Right cardiac atrium (tissue), 5 donors: ENCODE data around the gene LAPTM5. TPM values are rescaled to one million over a fixed set of nuclear protein-coding genes. Genes with fewer than 3 reads are reported as not detected.

Experiments
- ATAC-seq, 2 donors: fragments of 200-7000 bp; cut with Tn5 transposase; one replicate each; pipeline versions ENCODE4 v1.8.0 to v1.9.1; 2020; ENCODE audit warnings: moderate library complexity in 2 of 2, mild to moderate bottlenecking in 1 of 2
- DNase-seq, 3 donors: peaks; one replicate each; pipeline ENCODE4 v3.0.0-alpha.2; 2020
- H3K27ac ChIP-seq: one replicate; pipeline ENCODE4 v1.5.1; 2013; ENCODE audit warnings: mild to moderate bottlenecking, low read length, control low read depth, moderate library complexity
- H3K27me3 ChIP-seq: one replicate; pipeline ENCODE4 v1.6.1; 2013; ENCODE audit not compliant: control insufficient read depth, insufficient read depth
- H3K4me1 ChIP-seq: one replicate; pipeline ENCODE4 v1.6.1; 2013; ENCODE audit warnings: low read length; ENCODE audit not compliant: control insufficient read depth, insufficient read depth
- H3K4me3 ChIP-seq: one replicate; pipeline ENCODE4 v1.5.1; 2013; ENCODE audit warnings: low read length, control low read depth
- H3K9me3 ChIP-seq: one replicate; pipeline ENCODE4 v1.6.1; 2013; ENCODE audit warnings: low read length; ENCODE audit not compliant: control insufficient read depth
- WGBS: extraction: QIAGEN DNeasy Blood & Tissue Kit; methylation state at CpG from one replicate; pipeline ENCODE4 v1.1.7; 2013; 5-methylcytosine and 5-hydroxymethylcytosine counted together
- intact Hi-C, 4 donors: fragments of 100-400 bp; cut with DNase I; formaldehyde crosslinking; loops; one replicate each; pipeline versions ENCODE4 v1.11.0 to v1.14.0; 2022 to 2023
- polyA plus RNA-seq: library from polyadenylated mRNA; stranded (reverse); fragments of 200-250 nt; gene quantifications from one replicate; pipeline ENCODE4 v1.2.3, GENCODE V29; 2013
- total RNA-seq, 4 donors: library from RNA; stranded (reverse); fragmentation: NEBNext Ultra II Directional; extraction: Animal tissue kit (Norgen Biotek cat#: 25700); gene quantifications; one replicate each; pipeline ENCODE4 v1.2.1, GENCODE V29; 2021
- donor health status: healthy with polysubstance abuse.
- donor health status: DM: no; HTN: yes; CAD: no.
- donor health status: DM: no; HTN: no; CAD: no.
- donor health status: DM: no; HTN: yes; CAD: no; lungs with severe emphysema.
- donor health status: DM: yes; HTN: yes; CAD: no.

LAPTM5 gene
- total and polyA plus RNA-seq, 5 donors: 14.4 to 55.1 (median 40.1) TPM

- no peaks in the 10 kb centered on the region for H3K27me3 ChIP-seq
- 65% methylated on average over 13 of the region's 13 CpGs for WGBS
- H3K27ac ChIP-seq: no peak overlapping the region
- intact Hi-C loops: no loop called here
- ATAC-seq (no peak), DNase-seq (no peak)
- no peak overlapping the region for H3K4me3 ChIP-seq
- H3K9me3 ChIP-seq: no peaks in the 10 kb centered on the region
- H3K4me1 ChIP-seq: no peaks in the 10 kb centered on the region
Measured at GRCh38 chr1:30753660-30754123, 3.9 kb downstream of the LAPTM5 start.

GRCh38 chr1:30753118-30753517 is 4.5 kb downstream of the LAPTM5 start:
- 71% methylated on average over 3 of the region's 3 CpGs for WGBS
- H3K4me1 ChIP-seq: no peaks in the 10 kb centered on the region
- no peaks in the 10 kb centered on the region for H3K27me3 ChIP-seq
- DNase-seq (no peak), ATAC-seq (no peak)
- H3K27ac ChIP-seq: no peak overlapping the region
- intact Hi-C loops: no loop called here
- H3K9me3 ChIP-seq: no peaks in the 10 kb centered on the region
- no peak overlapping the region for H3K4me3 ChIP-seq

GRCh38 chr1:30752651-30752908 is 5.0 kb downstream of the LAPTM5 start:
- no peak overlapping the region for H3K27ac ChIP-seq
- no peaks in the 10 kb centered on the region for H3K4me1 ChIP-seq

GRCh38 chr1:30751830-30752650 is 5.5 kb downstream of the LAPTM5 start:
- 89% methylated on average over 8 of the region's 8 CpGs for WGBS
- no peak for DNase-seq
- Histone ChIP-seq H3K27ac (no peak overlapping the region), H3K27me3 (no peaks in the 10 kb centered on the region), H3K4me1 (no peaks in the 10 kb centered on the region), H3K4me3 (no peak overlapping the region), H3K9me3 (no peaks in the 10 kb centered on the region)
- ATAC-seq: no peak
- intact Hi-C loops: no loop called here

More at GRCh38 chr1:30752651-30752908, 5.0 kb downstream of the LAPTM5 start:
- DNase-seq (no peak), ATAC-seq (no peak)
- Histone ChIP-seq H3K4me3 (no peak overlapping the region), H3K9me3 (no peaks in the 10 kb centered on the region), H3K27me3 (no peaks in the 10 kb centered on the region)
- intact Hi-C loops: no loop called here
- WGBS: 87% methylated on average over 9 of the region's 9 CpGs

- H3K4me1 ChIP-seq: no peaks in the 10 kb centered on the region
- WGBS: 76% methylated on average over 10 of the region's 10 CpGs
- intact Hi-C loops: no loop called here
- H3K4me3 ChIP-seq: no peak overlapping the region
- ATAC-seq (no peak), DNase-seq (peak in 2 of 3 donors; percentile 37 to 40)
- H3K27ac ChIP-seq: no peak overlapping the region
- no peaks in the 10 kb centered on the region for H3K27me3 ChIP-seq
- no peaks in the 10 kb centered on the region for H3K9me3 ChIP-seq
Measured at GRCh38 chr1:30750731-30751291, 6.8 kb downstream of the LAPTM5 start.

- Histone ChIP-seq H3K9me3 (no peaks in the 10 kb centered on the region), H3K4me1 (no peaks in the 10 kb centered on the region), H3K27ac (no peak overlapping the region), H3K4me3 (no peak overlapping the region), H3K27me3 (no peaks in the 10 kb centered on the region)
- intact Hi-C loops: no loop called here
- WGBS: 77% methylated on average over 23 of the region's 23 CpGs
- ATAC-seq (no peak), DNase-seq (peak in 2 of 3 donors; percentile 43 to 44)
Measured at GRCh38 chr1:30749691-30750583, 7.6 kb downstream of the LAPTM5 start.

GRCh38 chr1:30748699-30749401 is 8.7 kb downstream of the LAPTM5 start:
- Histone ChIP-seq H3K27me3 (no peaks in the 10 kb centered on the region), H3K4me3 (no peak overlapping the region), H3K4me1 (no peaks in the 10 kb centered on the region), H3K9me3 (no peaks in the 10 kb centered on the region), H3K27ac (no peak overlapping the region)
- ATAC-seq: peak in 1 of 2 donors; percentile 5
- WGBS: 62% methylated on average over 16 of the region's 16 CpGs
- DNase-seq: peak in 2 of 3 donors; percentile 14 to 40
- intact Hi-C loops: no loop called here

- Histone ChIP-seq H3K4me1 (no peaks in the 10 kb centered on the region), H3K9me3 (no peaks in the 10 kb centered on the region), H3K4me3 (no peak overlapping the region), H3K27me3 (no peaks in the 10 kb centered on the region), H3K27ac (no peak overlapping the region)
- ATAC-seq (no peak), DNase-seq (peak in 1 of 3 donors; percentile 31)
- 55% methylated on average over 9 of the region's 9 CpGs for WGBS
- intact Hi-C loops: no loop called here
Measured at GRCh38 chr1:30748098-30748698, 9.4 kb downstream of the LAPTM5 start.

GRCh38 chr1:30747033-30748008 is 10.3 kb downstream of the LAPTM5 start:
- Histone ChIP-seq H3K27ac (no peak overlapping the region), H3K9me3 (no peaks in the 10 kb centered on the region), H3K4me3 (no peak overlapping the region), H3K27me3 (no peaks in the 10 kb centered on the region), H3K4me1 (no peaks in the 10 kb centered on the region)
- DNase-seq (peak in 1 of 3 donors; percentile 40), ATAC-seq (no peak)
- WGBS: 88% methylated on average over 17 of the region's 17 CpGs
- intact Hi-C loops: no loop called here
